ENCODE measurements around the gene P2RY2. TPM values are rescaled to one million over a fixed set of nuclear protein-coding genes. Genes with fewer than 3 reads are reported as not detected.

Gene P2RY2
- total and polyA plus RNA-seq, 2 of the 8 experiments (the other 6 are each of a cell fraction or from before 2014, with no cell fraction given): 1.0 to 1.5 TPM

DNA sequence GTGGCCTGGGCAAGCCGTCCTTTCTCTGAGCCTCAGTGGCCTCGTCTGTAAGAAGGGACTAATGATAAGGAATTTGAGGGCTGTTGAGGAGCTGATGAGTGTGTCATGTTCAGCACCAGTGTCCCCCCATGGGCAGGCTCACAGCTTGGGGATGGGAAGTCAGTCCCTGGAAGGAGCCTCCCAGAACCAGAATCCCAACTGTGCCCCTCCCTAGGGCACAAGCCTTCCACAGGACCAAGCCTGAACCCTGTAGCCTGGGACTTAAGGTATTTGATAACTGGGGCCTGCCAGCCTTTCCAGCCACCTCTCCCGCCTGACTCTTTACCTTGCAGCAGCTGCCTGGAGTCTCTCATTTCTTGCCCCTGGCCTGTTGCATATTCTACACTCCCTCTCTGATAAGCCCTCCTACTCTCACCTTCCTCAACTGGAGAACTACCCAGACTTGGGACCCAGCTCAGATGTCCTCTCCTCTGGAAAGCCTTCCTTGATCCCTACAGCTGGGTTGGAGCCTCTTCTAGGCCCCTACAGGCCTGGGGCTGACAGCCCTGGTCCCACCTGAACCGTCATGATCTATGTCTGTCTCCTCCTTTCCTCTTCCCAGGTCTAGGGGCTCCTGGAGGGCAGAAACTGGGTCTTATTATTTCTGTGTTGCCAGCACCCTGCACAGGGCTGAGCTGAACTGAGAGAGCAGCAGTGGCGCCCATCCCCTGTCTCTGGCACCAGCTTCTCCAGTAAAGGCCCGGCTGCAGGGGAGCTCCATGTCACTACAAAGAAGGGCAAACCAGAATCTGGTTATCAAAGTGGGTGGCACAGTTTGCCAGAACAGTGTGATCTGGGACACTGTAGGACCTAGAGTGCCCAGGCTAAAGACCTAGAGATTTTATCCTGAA, 1.6 kb downstream of the P2RY2 start (continued):
- TF ChIP-seq ASH2L (IDR thresholded peaks at IDR 0.05; ENCODE audit: low read length): no peak
- no peak for TF ChIP-seq KDM1A (IDR thresholded peaks at IDR 0.05; ENCODE audit: borderline replicate concordance, low read length)
- TF ChIP-seq ATF3 (IDR thresholded peaks at IDR 0.05; ENCODE audit: insufficient read depth, low read depth, low read length): no peak
- TF ChIP-seq GABPA (IDR thresholded peaks at IDR 0.05; ENCODE audit: borderline replicate concordance, insufficient read depth, low read length): no peak
- no peak for TF ChIP-seq SAP30 (IDR thresholded peaks at IDR 0.05; ENCODE audit: insufficient read depth, insufficient replicate concordance, low read length)
